Activated CD4-positive, alpha-beta T cell treated with anti-CD3 and anti-CD28 coated beads, Interleukin-2, amount 10 ng/mL, durations not matched to agents 24 days and 14 days (primary cell): ENCODE data around the gene TEKT3. TPM values are rescaled to one million over a fixed set of nuclear protein-coding genes. Genes with fewer than 3 reads are reported as not detected.

Source experiments
- DNase-seq: peaks from one replicate; pipeline ENCODE4 v3.0.0; 2022
- H3K27ac Mint-ChIP-seq: one replicate; pipeline ENCODE4 v1.8.0; 2022; ENCODE audit warnings: mild to moderate bottlenecking, mixed read lengths
- H3K27me3 Mint-ChIP-seq: one replicate; pipeline ENCODE4 v1.8.0; 2022; ENCODE audit warnings: mixed read lengths
- H3K36me3 Mint-ChIP-seq: one replicate; pipeline ENCODE4 v1.8.0; 2022; ENCODE audit warnings: low read depth, mild to moderate bottlenecking, mixed read lengths
- H3K4me1 Mint-ChIP-seq: one replicate; pipeline ENCODE4 v1.8.0; 2021; ENCODE audit warnings: mixed read lengths
- H3K4me3 Mint-ChIP-seq: one replicate; pipeline ENCODE4 v1.8.0; 2022; ENCODE audit warnings: mild to moderate bottlenecking, moderate library complexity, mixed read lengths
- H3K9me3 Mint-ChIP-seq: one replicate; pipeline ENCODE4 v1.8.0; 2021; ENCODE audit warnings: mixed read lengths
- intact Hi-C: fragments of 100-400 bp; cut with micrococcal nuclease; formaldehyde crosslinking; loops from one replicate; pipeline ENCODE4 v1.15.1; 2023
- total RNA-seq: library from RNA; stranded (reverse); gene quantifications from 2 replicates; pipeline ENCODE4 v1.2.3, GENCODE V29; 2022

Gene TEKT3
- total RNA-seq, 1 donor from 2014 or later, result not detected

DNA sequence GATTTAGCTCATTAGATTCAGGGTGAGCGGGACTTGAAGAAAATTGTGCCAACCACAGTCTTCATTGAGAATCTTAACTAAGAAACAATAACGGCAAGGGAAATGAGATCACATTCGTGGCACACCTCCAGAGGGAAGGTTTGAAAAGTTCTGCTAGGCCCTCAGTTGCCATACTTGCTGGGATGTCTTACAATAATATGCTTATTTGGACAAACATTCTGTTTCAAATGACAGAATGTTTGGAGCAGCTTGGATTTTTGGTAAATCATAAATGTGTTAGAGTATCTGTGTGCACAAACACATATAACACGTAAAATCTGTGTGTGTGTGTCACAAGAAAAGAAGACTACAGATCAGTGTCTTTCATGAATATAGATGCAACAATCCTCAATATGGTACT, 24.6 kb upstream of the TEKT3 start:
- no peaks in the 10 kb centered on the region for H3K4me1 Mint-ChIP-seq
- intact Hi-C loops, result no loop called here
- DNase-seq, result no peak

DNA sequence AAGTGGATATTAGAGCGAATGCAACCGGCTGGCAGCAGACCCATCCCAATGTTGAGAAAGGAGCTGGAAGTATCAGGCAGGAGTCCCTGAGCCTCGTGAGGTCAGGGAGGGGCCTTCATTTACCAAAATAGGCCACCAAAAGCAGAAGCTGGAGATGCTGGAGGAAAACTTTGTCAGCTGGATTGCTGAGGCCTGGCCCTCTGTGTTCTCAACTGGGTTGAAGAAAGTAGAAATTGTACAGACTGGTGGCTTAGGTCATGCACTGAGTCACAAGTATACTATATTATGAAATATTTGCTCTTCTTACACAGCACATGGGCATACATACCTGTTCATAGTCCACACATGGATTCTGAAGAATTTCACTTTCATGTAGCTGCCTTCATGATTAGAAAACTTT, 23.2 kb upstream of the TEKT3 start:
- H3K36me3 Mint-ChIP-seq, result no peaks in the 10 kb centered on the region
- no peaks in the 10 kb centered on the region for H3K9me3 Mint-ChIP-seq
- H3K4me3 Mint-ChIP-seq, result no peak overlapping the region
- no peak for DNase-seq
- H3K27ac Mint-ChIP-seq, result no peak overlapping the region
- intact Hi-C loops, result no loop called here
- H3K4me1 Mint-ChIP-seq, result no peaks in the 10 kb centered on the region
- no peaks in the 10 kb centered on the region for H3K27me3 Mint-ChIP-seq

More for the DNA sequence above, 24.6 kb upstream of the TEKT3 start:
- Mint-ChIP-seq H3K36me3 (no peaks in the 10 kb centered on the region), H3K4me3 (no peak overlapping the region), H3K27ac (no peak overlapping the region), H3K9me3 (no peaks in the 10 kb centered on the region), H3K27me3 (no peaks in the 10 kb centered on the region)

DNA sequence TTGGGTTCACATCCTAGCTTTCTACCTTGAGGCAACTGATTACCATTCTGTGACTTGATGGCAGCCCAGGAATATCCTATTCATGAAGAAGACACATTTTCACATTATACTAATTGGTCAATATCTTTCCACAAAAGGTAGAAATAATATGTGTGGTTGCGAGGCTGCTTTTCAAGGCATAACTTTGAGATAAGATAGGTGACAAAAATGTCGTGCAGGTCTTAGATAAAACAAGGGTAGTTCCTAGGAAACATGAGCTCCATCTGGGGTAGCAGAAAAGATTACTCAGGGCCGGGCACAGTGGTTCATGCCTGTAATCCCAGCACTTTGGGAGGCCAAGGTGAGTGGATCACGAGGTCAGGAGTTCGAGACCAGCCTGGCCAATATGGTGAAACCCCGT, 22.3 kb upstream of the TEKT3 start:
- Mint-ChIP-seq H3K4me3 (no peak overlapping the region), H3K9me3 (no peaks in the 10 kb centered on the region), H3K4me1 (no peaks in the 10 kb centered on the region), H3K27ac (no peak overlapping the region), H3K27me3 (no peaks in the 10 kb centered on the region), H3K36me3 (no peaks in the 10 kb centered on the region)
- no peak for DNase-seq
- intact Hi-C loops, result no loop called here

DNA sequence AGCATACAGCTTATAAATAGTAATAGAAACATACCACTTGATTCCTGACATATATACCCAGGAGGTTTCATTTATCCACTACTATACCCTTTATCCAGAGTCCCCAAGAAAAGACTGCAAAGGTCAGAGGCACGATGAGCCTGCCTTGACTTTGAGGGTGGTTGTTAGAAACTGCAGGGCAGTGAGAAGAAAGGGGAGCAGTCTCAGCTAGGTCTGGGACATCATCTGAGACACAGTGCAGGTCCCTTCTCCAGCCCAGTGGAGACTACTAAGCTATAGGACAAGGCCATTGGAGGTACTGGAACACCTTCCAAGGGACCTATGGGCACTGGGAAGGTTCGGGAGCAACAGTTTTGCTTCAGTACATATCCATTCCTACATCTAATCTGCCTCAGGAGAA, 20.2 kb upstream of the TEKT3 start:
- intact Hi-C loops, result no loop called here
- Mint-ChIP-seq H3K4me1 (no peaks in the 10 kb centered on the region), H3K4me3 (no peak overlapping the region), H3K36me3 (no peaks in the 10 kb centered on the region), H3K9me3 (no peaks in the 10 kb centered on the region), H3K27ac (no peak overlapping the region), H3K27me3 (peaks cover 2% of the 10 kb centered on the region)
- DNase-seq, result no peak

GRCh38 chr17:15361151-15361550, 19.8 kb upstream of the TEKT3 start:
- H3K4me1 Mint-ChIP-seq, result no peaks in the 10 kb centered on the region
- no peaks in the 10 kb centered on the region for H3K9me3 Mint-ChIP-seq
- peaks cover 2% of the 10 kb centered on the region for H3K27me3 Mint-ChIP-seq
- H3K27ac Mint-ChIP-seq, result no peak overlapping the region
- intact Hi-C loops, result no loop called here
- DNase-seq, result no peak
- H3K4me3 Mint-ChIP-seq, result no peak overlapping the region
- no peaks in the 10 kb centered on the region for H3K36me3 Mint-ChIP-seq

GRCh38 chr17:15354256-15354655, 12.9 kb upstream of the TEKT3 start:
- Mint-ChIP-seq H3K27me3 (peaks cover 10% of the 10 kb centered on the region), H3K36me3 (no peaks in the 10 kb centered on the region), H3K4me3 (no peak overlapping the region), H3K9me3 (peaks cover 3% of the 10 kb centered on the region), H3K27ac (no peak overlapping the region), H3K4me1 (no peaks in the 10 kb centered on the region)
- DNase-seq, result no peak
- intact Hi-C loops, result no loop called here

- H3K27me3 Mint-ChIP-seq, result peaks cover 10% of the 10 kb centered on the region
- H3K4me3 Mint-ChIP-seq, result no peak overlapping the region
- peaks cover 3% of the 10 kb centered on the region for H3K9me3 Mint-ChIP-seq
- intact Hi-C loops, result no loop called here
- H3K27ac Mint-ChIP-seq, result no peak overlapping the region
- DNase-seq, result no peak
- H3K36me3 Mint-ChIP-seq, result no peaks in the 10 kb centered on the region
- H3K4me1 Mint-ChIP-seq, result no peaks in the 10 kb centered on the region
These were observed 10.5 kb upstream of the TEKT3 start for GRCh38 chr17:15351925-15352324.

- peaks cover 14% of the 10 kb centered on the region for H3K27me3 Mint-ChIP-seq
- no peak overlapping the region for H3K4me3 Mint-ChIP-seq
- no peaks in the 10 kb centered on the region for H3K4me1 Mint-ChIP-seq
- H3K27ac Mint-ChIP-seq, result no peak overlapping the region
- peaks cover 3% of the 10 kb centered on the region for H3K9me3 Mint-ChIP-seq
- no peaks in the 10 kb centered on the region for H3K36me3 Mint-ChIP-seq
- intact Hi-C loops, result no loop called here
- no peak for DNase-seq
These were observed 10.1 kb upstream of the TEKT3 start for GRCh38 chr17:15351478-15351840.

DNA sequence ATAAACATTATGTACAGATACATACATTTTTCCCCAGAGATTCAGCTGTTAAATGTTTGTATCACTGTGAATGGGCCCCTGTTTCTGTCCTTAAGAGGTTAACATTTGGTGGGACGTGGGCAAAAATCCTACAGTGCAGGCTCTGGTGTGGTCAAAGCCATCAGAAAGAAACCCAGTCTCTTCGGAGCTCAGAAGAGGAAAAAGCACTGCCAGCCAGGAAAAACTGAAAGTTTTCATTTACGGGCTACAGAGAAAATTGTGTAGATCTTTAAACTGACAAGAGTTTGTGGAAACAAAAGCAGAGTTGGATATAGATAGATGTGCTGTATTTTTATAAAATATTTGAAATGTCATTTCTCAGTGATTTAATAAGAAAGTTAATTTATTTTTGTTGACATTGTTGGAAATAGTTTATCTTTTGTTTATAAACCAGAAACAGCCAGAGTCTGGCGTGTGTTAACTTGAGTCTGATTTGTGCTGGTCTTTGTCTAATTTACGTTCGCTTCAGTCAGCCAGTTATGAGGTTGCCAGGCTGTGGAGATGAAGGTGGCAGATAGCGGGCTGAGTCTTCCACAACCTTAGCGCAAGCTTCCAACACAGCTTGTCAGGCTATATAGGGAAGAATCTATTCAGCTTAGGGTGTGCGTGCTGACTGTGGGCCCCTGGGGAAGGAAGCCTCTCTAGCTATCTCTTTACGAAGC, 9.5 kb upstream of the TEKT3 start:
- Mint-ChIP-seq H3K27me3 (peaks cover 14% of the 10 kb centered on the region), H3K9me3 (peaks cover 3% of the 10 kb centered on the region), H3K36me3 (no peaks in the 10 kb centered on the region), H3K27ac (no peak overlapping the region), H3K4me3 (no peak overlapping the region), H3K4me1 (no peaks in the 10 kb centered on the region)
- no peak for DNase-seq
- intact Hi-C loops, result no loop called here

GRCh38 chr17:15349119-15349518, 7.7 kb upstream of the TEKT3 start:
- H3K36me3 Mint-ChIP-seq, result no peaks in the 10 kb centered on the region
- no peak overlapping the region for H3K4me3 Mint-ChIP-seq
- no peak for DNase-seq
- H3K27me3 Mint-ChIP-seq, result peaks cover 25% of the 10 kb centered on the region
- H3K27ac Mint-ChIP-seq, result no peak overlapping the region
- no peaks in the 10 kb centered on the region for H3K4me1 Mint-ChIP-seq
- intact Hi-C loops, result no loop called here
- no peaks in the 10 kb centered on the region for H3K9me3 Mint-ChIP-seq

- H3K4me1 Mint-ChIP-seq, result no peaks in the 10 kb centered on the region
- intact Hi-C loops, result no loop called here
- H3K9me3 Mint-ChIP-seq, result no peaks in the 10 kb centered on the region
- H3K27me3 Mint-ChIP-seq, result peaks cover 35% of the 10 kb centered on the region
- no peak for DNase-seq
- no peak overlapping the region for H3K27ac Mint-ChIP-seq
- no peak overlapping the region for H3K4me3 Mint-ChIP-seq
- no peaks in the 10 kb centered on the region for H3K36me3 Mint-ChIP-seq
These were observed 6.6 kb upstream of the TEKT3 start for GRCh38 chr17:15348021-15348420.

- H3K36me3 Mint-ChIP-seq, result no peaks in the 10 kb centered on the region
- peaks cover 48% of the 10 kb centered on the region for H3K27me3 Mint-ChIP-seq
- intact Hi-C loops, result no loop called here
- H3K4me3 Mint-ChIP-seq, result no peak overlapping the region
- peaks cover 1% of the 10 kb centered on the region for H3K4me1 Mint-ChIP-seq
- no peak overlapping the region for H3K27ac Mint-ChIP-seq
- DNase-seq, result no peak
- no peaks in the 10 kb centered on the region for H3K9me3 Mint-ChIP-seq
These were observed 4.7 kb upstream of the TEKT3 start for GRCh38 chr17:15346066-15346595.

- intact Hi-C loops, result no loop called here
- no peak for DNase-seq
- no peaks in the 10 kb centered on the region for H3K36me3 Mint-ChIP-seq
- H3K9me3 Mint-ChIP-seq, result no peaks in the 10 kb centered on the region
- peaks cover 4% of the 10 kb centered on the region for H3K4me1 Mint-ChIP-seq
- H3K27ac Mint-ChIP-seq, result no peak overlapping the region
- H3K4me3 Mint-ChIP-seq, result no peak overlapping the region
- H3K27me3 Mint-ChIP-seq, result peaks cover 63% of the 10 kb centered on the region
These were observed 2.4 kb upstream of the TEKT3 start for GRCh38 chr17:15343749-15344148.

GRCh38 chr17:15342460-15342859, 1.1 kb upstream of the TEKT3 start:
- intact Hi-C loops, result no loop called here
- Mint-ChIP-seq H3K27me3 (peaks cover 63% of the 10 kb centered on the region), H3K9me3 (no peaks in the 10 kb centered on the region), H3K4me1 (peaks cover 4% of the 10 kb centered on the region), H3K36me3 (no peaks in the 10 kb centered on the region), H3K27ac (no peak overlapping the region), H3K4me3 (no peak overlapping the region)
- no peak for DNase-seq

DNA sequence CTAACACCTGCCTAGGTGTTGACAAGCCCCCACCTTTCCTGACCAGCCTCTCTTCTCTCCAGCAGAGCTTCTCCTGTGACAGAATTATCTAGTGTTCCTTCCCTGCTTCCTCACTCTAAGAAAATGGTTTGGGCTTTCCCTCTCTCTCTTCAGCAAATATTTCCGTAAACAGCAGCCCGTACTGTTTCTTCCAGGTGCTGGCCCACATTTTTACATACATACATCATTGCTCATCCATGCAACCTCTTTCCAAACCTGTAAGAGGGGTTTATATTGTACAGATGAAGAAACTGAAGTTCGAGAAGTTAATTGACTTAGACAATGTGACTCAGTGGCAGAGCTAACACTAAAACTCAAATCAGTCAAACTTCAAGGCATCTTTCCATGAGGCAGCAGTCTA, 569 bp upstream of the TEKT3 start:
- no peaks in the 10 kb centered on the region for H3K9me3 Mint-ChIP-seq
- H3K4me3 Mint-ChIP-seq, result no peak overlapping the region
- H3K4me1 Mint-ChIP-seq, result peaks cover 4% of the 10 kb centered on the region
- peaks cover 63% of the 10 kb centered on the region for H3K27me3 Mint-ChIP-seq
- DNase-seq, result no peak
- intact Hi-C loops, result no loop called here
- H3K27ac Mint-ChIP-seq, result no peak overlapping the region
- H3K36me3 Mint-ChIP-seq, result no peaks in the 10 kb centered on the region
